ENCODE measurements around the gene OR9A2. TPM values are rescaled to one million over a fixed set of nuclear protein-coding genes. Genes with fewer than 3 reads are reported as not detected.
A peak's percentile ranks its signal among the peaks of the same experiment; 100 is the strongest.

OR9A2 gene
- total RNA-seq, 4 donors from 2014 or later, result 1.2 TPM; not detected in 3

DNA sequence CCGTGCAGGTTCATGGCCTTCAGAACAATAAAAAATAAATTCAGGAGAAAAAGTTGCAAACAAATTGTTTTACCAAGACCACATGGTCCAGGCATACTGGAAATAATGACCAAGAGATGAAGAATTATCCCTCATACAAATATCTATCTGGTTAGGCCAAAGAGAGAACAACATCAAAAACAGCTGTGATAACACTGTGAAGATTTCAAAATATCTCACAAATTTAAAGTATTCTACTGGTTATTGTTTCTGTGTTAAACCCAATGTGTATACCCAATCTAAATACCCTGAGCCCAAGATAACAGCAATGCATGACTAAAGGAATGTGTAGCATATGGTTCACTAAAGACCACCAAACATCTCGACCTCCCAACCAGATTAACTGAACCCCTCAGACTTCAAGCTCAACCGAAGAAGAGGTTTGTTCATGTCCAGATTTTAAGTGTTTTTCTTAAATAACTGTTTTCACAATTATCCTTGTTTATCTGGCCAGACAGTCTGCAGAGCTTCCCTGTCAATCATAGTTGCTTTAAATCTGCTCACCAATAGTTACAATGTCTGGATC, 10.9 kb downstream of the OR9A2 start:
- no peak for TF ChIP-seq POLR2A (IDR thresholded peaks at IDR 0.05)
- TF ChIP-seq, protein P1, sequence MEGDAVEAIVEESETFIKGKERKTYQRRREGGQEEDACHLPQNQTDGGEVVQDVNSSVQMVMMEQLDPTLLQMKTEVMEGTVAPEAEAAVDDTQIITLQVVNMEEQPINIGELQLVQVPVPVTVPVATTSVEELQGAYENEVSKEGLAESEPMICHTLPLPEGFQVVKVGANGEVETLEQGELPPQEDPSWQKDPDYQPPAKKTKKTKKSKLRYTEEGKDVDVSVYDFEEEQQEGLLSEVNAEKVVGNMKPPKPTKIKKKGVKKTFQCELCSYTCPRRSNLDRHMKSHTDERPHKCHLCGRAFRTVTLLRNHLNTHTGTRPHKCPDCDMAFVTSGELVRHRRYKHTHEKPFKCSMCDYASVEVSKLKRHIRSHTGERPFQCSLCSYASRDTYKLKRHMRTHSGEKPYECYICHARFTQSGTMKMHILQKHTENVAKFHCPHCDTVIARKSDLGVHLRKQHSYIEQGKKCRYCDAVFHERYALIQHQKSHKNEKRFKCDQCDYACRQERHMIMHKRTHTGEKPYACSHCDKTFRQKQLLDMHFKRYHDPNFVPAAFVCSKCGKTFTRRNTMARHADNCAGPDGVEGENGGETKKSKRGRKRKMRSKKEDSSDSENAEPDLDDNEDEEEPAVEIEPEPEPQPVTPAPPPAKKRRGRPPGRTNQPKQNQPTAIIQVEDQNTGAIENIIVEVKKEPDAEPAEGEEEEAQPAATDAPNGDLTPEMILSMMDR (IDR thresholded peaks at IDR 0.05), result no peak
- 82 to 86% methylated on average over 3 of the region's 3 CpGs for WGBS, 2 donors
- DNase-seq, result no peak

DNA sequence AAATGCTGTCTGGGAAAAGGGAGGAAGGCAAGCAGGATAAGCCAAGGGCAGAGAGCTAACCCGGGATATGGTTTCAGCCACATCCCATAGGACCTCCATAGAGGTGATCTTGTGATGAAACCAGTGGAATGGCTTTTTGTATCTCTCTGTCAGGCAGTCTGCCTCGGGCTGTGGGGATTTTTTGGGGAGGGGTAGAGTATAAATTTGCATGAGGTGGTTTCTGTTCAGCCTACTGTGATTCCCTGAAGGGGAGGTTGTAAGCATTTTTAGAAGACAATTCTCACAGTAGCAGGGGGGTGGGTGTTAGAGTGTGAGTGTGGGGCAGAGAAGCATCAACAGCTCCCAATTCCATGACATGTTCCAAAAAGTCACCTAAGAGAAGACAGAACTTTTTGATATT, 11.8 kb downstream of the OR9A2 start:
- no peaks in the 10 kb centered on the region for H3K36me3 ChIP-seq
- WGBS, 2 donors, result 69 to 80% methylated on average over 2 of the region's 2 CpGs

More for the DNA sequence above, 10.9 kb downstream of the OR9A2 start:
- Histone ChIP-seq H3K9me3 (no peaks in the 10 kb centered on the region), H3K4me3 (replicated peaks in 1 of 3) (no peak overlapping the region), H3K4me1 (peaks cover 10 to 34% of the 10 kb centered on the region in 2 donors), H3K27me3 (no peaks in the 10 kb centered on the region), H3K36me3 (no peaks in the 10 kb centered on the region), H3K27ac (no peak overlapping the region)
- intact Hi-C loops (cut with DNase I), result no loop called here

DNA sequence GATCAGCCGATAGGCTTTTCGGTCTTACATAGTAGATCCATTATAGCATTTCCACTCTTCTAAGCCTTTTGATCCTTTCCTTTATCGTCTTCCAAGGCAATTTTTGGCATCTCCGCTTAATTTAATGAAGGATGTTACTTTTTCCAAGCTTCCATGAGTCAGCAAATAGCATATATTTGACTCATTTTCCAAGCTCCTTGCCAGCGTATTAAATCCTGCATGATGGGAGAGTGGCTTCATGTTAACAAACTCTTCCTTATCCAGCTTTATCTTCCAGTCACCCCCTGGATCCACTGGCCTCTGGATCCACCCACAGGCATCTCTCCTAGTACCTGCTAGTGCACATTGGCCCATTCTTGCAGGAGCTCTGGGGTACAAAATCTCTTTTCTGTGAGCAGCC, 13.0 kb downstream of the OR9A2 start:
- Histone ChIP-seq H3K9me3 (no peaks in the 10 kb centered on the region), H3K27ac (no peak overlapping the region), H3K27me3 (no peaks in the 10 kb centered on the region), H3K4me3 (replicated peaks in 1 of 3) (no peak overlapping the region), H3K4me1 (peaks cover 10 to 39% of the 10 kb centered on the region in 2 donors), H3K36me3 (no peaks in the 10 kb centered on the region)
- DNase-seq, result no peak
- TF ChIP-seq, protein P1 (IDR thresholded peaks at IDR 0.05), result no peak
- no peak for TF ChIP-seq POLR2A (IDR thresholded peaks at IDR 0.05)
- intact Hi-C loops (cut with DNase I), result no loop called here
- 72 to 83% methylated on average over 5 of the region's 5 CpGs for WGBS, 2 donors

More for the DNA sequence above, 11.8 kb downstream of the OR9A2 start:
- Histone ChIP-seq H3K27me3 (no peaks in the 10 kb centered on the region), H3K4me1 (peaks cover 10 to 39% of the 10 kb centered on the region in 2 donors), H3K4me3 (replicated peaks in 1 of 3) (no peak overlapping the region), H3K27ac (no peak overlapping the region), H3K9me3 (no peaks in the 10 kb centered on the region)
- DNase-seq, result no peak
- TF ChIP-seq, protein P1 (IDR thresholded peaks at IDR 0.05), result no peak
- intact Hi-C loops (cut with DNase I), result no loop called here

DNA sequence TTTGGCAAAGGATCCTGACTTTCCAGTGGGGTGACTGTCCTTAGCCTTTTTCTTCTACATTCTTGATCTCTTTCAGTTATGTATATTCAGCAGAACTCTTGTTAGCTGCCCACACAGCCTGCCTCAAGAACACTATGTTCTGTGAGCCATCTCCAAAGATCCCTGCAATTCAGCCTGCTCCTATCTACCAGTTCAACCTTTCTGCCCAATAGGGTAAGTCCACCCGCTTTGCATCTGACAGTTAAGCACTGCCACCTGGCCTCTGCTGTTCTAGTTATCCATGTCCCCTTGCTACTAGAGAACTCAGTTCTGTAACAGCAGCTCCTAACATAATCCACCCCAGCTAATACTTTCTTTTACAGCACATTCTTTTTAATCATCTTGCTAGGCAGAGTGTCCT, 13.5 kb downstream of the OR9A2 start:
- H3K27me3 ChIP-seq, result no peaks in the 10 kb centered on the region
- peak; percentile 23 to 25 for DNase-seq
- TF ChIP-seq, protein P1 (IDR thresholded peaks at IDR 0.05), result no peak
- no peak for TF ChIP-seq POLR2A (IDR thresholded peaks at IDR 0.05)
- H3K4me3 ChIP-seq (replicated peaks in 1 of 3), result no peak overlapping the region
- no peak overlapping the region for H3K27ac ChIP-seq
- H3K36me3 ChIP-seq, result no peaks in the 10 kb centered on the region
- no peaks in the 10 kb centered on the region for H3K9me3 ChIP-seq
- intact Hi-C loops (cut with DNase I), result no loop called here
- peaks cover 10 to 39% of the 10 kb centered on the region in 2 donors for H3K4me1 ChIP-seq
- WGBS, 2 donors, result 90 to 91% methylated on average over 1 of the region's 1 CpG

DNA sequence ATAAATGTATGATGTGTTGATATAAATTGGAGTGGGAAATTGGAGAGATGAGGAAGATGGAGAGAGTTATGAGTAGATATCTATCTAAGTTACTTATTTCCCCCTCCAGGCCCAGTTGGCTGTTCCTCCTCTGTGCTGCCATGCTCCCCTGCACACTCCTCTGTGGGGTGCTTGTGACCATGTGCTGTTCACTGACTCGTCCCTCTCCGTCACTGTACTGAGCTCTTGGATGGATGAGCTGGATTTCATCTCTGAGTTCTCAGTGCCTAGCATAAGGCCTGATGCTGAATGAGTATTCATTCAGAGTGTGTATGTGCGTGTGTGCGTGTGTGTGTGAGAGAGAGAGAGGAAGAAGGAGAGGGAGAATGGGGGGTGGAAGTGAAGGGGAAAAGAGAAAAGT, 14.5 kb downstream of the OR9A2 start:
- 64 to 65% methylated on average over 4 of the region's 4 CpGs for WGBS, 2 donors
- peak overlapping the region in 1 of 3 donors; percentile 16 for H3K27ac ChIP-seq
- no peaks in the 10 kb centered on the region for H3K9me3 ChIP-seq
- peaks cover 10 to 39% of the 10 kb centered on the region in 2 donors for H3K4me1 ChIP-seq
- intact Hi-C loops (cut with DNase I), result no loop called here
- H3K27me3 ChIP-seq, result no peaks in the 10 kb centered on the region
- H3K4me3 ChIP-seq (replicated peaks in 1 of 3), result no peak overlapping the region
- peak; percentile 37 to 61 for DNase-seq
- TF ChIP-seq POLR2A (IDR thresholded peaks at IDR 0.05), result no peak
- TF ChIP-seq, protein P1 (IDR thresholded peaks at IDR 0.05), result no peak
- no peaks in the 10 kb centered on the region for H3K36me3 ChIP-seq
